Activated naive CD8-positive, alpha-beta T cell treated with anti-CD3 and anti-CD28 coated beads, Interleukin-2, amount 50 U/mL, for 24 hours (primary cell): Measurements from ENCODE around the gene ARHGAP26.

Source experiments
- ATAC-seq: fragments of 150-1000 bp; cut with Tn5 transposase; one replicate; pipeline ENCODE4 v1.10.0; 2021
- DNase-seq: peaks from one replicate; pipeline ENCODE4 v3.0.0; 2021
- H3K27ac Mint-ChIP-seq: one replicate; pipeline ENCODE4 v1.8.0; 2021; ENCODE audit warnings: mild to moderate bottlenecking, mixed read lengths
- H3K27me3 Mint-ChIP-seq: one replicate; pipeline ENCODE4 v1.8.0; 2021; ENCODE audit warnings: mixed read lengths
- H3K36me3 Mint-ChIP-seq: one replicate; pipeline ENCODE4 v1.8.0; 2021; ENCODE audit warnings: low read depth, mixed read lengths
- H3K4me1 Mint-ChIP-seq: one replicate; pipeline ENCODE4 v1.8.0; 2021; ENCODE audit warnings: mixed read lengths
- H3K4me3 Mint-ChIP-seq: one replicate; pipeline ENCODE4 v1.8.0; 2021; ENCODE audit warnings: mild to moderate bottlenecking, moderate library complexity, mixed read lengths
- H3K9me3 Mint-ChIP-seq: one replicate; pipeline ENCODE4 v1.8.0; 2021; ENCODE audit warnings: mixed read lengths

Gene ARHGAP26

DNA sequence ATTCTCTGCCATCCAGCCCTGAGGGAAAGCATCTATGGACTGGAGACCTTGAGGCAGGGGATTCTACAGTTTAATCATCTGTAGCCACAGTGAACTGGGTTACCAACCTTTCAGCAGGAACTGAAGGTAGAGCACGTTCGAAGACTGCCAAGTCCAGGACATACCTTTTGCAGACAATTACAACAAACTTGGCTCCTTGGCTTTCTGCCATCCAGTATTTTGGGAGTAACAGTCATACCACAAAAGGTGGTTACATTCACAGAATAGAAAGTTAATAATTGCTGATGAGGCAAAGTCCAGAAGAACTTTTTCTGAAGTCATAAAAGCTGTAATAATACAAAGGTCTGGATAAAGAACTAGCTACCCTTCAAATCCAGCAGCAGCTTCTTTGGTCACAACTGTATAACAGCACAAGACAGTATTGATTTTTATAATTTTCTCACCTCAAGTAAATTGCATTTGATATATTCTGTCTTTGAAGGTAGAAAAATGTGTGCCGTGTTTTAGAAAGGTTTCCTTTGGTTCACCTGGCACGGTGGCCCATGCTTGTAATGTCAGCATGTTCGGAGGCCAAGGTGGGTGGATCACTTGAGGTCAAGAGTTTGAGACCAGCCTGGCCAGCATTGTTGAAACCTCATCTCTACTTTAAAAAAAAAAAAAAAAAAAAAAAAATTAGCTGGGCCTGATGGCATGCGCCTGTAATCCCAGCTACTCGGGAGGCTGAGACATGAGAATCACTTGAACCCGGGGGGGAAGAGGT is 396.7 kb downstream of the ARHGAP26 start:
- ATAC-seq (no peak), DNase-seq (no peak)
- Mint-ChIP-seq H3K27me3 (no peaks in the 10 kb centered on the region), H3K4me3 (no peak overlapping the region), H3K36me3 (peaks cover 13% of the 10 kb centered on the region), H3K4me1 (no peaks in the 10 kb centered on the region), H3K9me3 (no peaks in the 10 kb centered on the region), H3K27ac (no peak overlapping the region)

DNA sequence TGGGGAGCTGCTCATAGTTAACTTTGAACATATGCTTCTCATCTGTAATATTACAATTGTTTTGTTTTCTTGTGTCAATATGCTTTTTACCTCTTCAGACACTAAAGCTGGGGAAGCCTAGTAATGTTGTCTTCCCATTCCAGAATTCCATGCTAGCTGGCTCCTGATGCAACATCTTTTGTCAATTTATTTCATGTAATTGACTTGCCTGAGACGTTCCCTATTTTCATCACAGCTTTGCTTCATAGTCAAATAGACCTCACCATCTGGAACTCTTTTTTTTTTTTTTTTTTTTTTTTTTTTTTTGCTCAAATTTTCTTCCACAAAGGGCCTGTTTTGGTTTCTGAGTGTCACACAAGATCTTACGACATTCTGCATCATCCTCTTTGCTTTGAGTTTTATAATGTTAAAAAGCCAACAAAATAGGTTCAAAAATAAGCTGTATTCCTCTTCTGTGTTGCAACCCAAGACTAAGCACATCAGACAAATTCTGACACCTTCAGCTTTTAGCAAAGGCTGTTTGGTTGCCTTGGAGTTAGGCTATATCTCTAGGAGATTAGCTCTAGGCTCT is 398.1 kb downstream of the ARHGAP26 start:
- DNase-seq (no peak), ATAC-seq (no peak)
- Mint-ChIP-seq H3K9me3 (no peaks in the 10 kb centered on the region), H3K4me3 (no peak overlapping the region), H3K36me3 (peaks cover 2% of the 10 kb centered on the region), H3K27me3 (no peaks in the 10 kb centered on the region), H3K4me1 (no peaks in the 10 kb centered on the region), H3K27ac (no peak overlapping the region)

DNA sequence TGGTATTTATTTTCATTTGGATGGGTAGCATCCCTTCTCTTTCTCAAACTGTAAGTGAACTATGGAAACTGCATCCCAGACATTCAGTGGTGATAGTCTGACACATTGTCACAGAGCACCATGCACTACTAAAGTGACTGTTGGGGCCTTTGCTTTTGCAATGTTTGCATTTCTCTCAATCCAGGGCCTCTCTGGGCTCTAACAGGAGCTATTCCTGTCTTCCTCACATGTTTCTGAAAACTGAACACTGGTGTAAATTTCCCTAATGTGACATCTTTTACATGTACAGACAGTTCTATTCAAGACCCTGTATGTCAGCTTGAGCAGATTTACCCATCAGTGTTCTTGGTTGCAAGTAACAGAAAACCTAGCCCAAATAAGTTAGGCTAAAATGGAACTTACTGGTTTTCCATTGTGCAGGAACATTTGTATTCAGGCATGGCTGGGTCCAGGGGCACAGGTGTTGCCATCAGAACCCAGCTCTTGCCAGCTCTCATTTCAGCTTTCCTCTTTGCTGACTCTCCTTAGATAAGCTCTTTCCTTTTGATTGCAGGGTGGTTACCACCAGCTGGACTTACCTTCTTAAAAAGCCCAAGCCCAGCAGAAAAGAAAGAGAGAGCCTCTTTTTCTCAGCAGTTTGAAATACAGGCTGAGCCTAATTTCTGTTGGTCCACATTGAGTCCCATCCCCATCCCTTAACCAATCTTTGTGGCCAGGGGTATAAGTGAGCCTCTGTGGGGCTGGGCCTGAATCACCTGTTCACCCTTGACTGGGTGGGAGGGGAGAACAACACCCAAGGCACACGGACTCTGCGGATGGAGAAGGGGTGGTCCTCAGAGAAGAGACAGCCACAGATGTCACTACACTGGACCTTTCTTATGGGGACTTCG is 399.0 kb downstream of the ARHGAP26 start:
- no peak for ATAC-seq
- H3K27me3 Mint-ChIP-seq: no peaks in the 10 kb centered on the region
- H3K4me3 Mint-ChIP-seq: no peak overlapping the region
- no peak for DNase-seq
- no peaks in the 10 kb centered on the region for H3K4me1 Mint-ChIP-seq
- H3K27ac Mint-ChIP-seq: no peak overlapping the region
- H3K9me3 Mint-ChIP-seq: no peaks in the 10 kb centered on the region
- no peaks in the 10 kb centered on the region for H3K36me3 Mint-ChIP-seq

DNA sequence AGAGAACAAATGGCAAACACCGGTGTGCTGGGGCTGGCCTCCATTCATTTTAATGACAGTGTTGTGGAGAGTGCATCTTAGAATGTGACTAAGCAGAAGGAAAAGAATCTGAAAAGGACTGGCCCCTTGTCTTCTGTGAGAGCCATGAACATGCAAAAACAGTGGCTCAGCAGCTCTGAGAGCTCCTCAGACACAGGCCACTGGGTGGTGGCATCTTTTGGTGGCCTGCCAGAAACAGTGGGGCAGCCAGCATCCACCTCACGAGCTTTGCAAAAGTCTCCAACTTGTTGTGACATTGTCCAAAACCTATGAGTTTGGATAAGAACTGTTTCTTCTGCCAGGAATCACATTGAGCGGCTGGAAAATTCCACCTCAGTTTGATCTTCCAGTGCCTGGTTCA is 399.9 kb downstream of the ARHGAP26 start:
- no peak for DNase-seq
- Mint-ChIP-seq H3K36me3 (no peaks in the 10 kb centered on the region), H3K4me1 (peaks cover 2% of the 10 kb centered on the region), H3K4me3 (no peak overlapping the region), H3K9me3 (no peaks in the 10 kb centered on the region), H3K27ac (no peak overlapping the region), H3K27me3 (no peaks in the 10 kb centered on the region)
- no peak for ATAC-seq

DNA sequence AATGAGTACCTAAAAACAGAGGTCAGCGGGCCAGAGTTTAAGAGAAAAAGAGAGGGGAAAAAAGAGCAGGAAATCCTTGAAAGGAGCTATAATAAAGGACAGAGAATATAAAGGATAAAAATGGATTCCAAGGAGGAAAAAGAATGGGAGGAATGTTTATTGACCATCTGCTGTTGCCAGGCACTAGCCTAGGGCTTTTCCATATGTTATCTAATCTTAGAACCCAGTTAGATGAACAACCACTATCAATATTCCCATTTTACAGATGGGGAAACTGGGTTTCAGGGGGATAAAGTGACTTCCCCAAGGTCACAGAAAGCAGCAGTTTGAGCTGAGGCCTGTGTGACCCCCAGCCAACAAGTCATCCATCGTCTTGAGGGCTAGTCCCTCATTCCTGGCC is 400.8 kb downstream of the ARHGAP26 start:
- Mint-ChIP-seq H3K9me3 (no peaks in the 10 kb centered on the region), H3K27ac (no peak overlapping the region), H3K4me1 (peaks cover 2% of the 10 kb centered on the region), H3K36me3 (no peaks in the 10 kb centered on the region), H3K27me3 (no peaks in the 10 kb centered on the region), H3K4me3 (no peak overlapping the region)
- DNase-seq (no peak), ATAC-seq (no peak)

DNA sequence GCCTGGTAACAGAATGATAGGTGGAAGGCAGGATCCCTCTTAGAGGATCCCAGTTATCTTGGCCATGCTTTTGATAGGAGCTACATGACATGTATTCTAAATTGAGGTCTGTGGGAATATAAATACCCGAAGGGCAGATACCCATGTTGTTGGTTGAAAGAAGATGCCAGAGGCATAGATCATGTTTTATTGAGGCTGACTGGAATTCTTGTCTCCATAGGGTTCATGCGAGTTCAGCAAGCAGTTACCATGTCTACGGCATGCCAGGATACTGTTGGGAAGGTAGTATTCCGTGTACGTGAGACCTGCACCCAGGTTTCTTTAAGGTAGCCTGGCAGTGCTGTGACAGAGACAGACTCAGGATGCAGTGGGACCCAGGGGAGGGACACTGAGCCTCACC is 402.6 kb downstream of the ARHGAP26 start:
- Mint-ChIP-seq H3K9me3 (no peaks in the 10 kb centered on the region), H3K4me1 (peaks cover 2% of the 10 kb centered on the region), H3K27me3 (no peaks in the 10 kb centered on the region), H3K36me3 (no peaks in the 10 kb centered on the region), H3K27ac (no peak overlapping the region), H3K4me3 (no peak overlapping the region)
- DNase-seq (no peak), ATAC-seq (no peak)

DNA sequence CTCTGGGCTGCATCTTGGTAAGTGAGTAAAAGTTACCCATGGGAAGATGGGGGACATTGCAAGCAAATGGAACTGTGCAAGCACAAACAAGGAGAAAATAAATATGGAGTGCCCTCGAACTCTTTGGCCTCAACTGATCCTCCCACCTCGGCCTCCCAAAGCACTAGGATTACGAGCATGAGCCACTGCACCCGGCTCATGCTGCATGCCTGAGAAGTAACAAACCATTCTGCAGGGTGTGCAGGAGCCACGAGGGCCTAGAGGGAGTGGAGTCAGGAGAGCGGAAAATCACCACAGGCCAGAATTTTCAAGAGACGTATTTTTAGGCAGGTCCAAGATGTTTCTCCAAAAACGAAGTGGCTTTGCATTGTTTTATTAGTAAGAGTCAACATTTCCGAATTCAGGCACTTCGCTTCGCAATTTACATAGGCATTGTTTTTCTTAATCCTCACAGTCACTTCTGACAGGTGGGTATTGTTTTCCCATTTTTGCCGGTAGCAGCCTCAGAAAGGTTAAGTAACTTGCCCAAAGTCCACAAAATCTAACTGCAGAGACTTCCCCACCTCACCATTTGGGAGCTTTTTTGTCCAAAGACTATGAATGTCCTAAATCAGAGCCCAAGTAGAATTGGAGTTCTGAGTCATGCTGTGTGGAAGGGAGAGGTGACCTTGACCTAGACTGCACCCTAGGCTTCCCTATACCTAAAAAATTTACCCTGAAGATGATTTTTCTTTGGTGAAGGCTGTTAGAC is 403.1 kb downstream of the ARHGAP26 start:
- Mint-ChIP-seq H3K27ac (no peak overlapping the region), H3K9me3 (no peaks in the 10 kb centered on the region), H3K4me3 (no peak overlapping the region), H3K27me3 (no peaks in the 10 kb centered on the region), H3K4me1 (peaks cover 2% of the 10 kb centered on the region), H3K36me3 (no peaks in the 10 kb centered on the region)
- no peak for DNase-seq
- ATAC-seq: no peak

DNA sequence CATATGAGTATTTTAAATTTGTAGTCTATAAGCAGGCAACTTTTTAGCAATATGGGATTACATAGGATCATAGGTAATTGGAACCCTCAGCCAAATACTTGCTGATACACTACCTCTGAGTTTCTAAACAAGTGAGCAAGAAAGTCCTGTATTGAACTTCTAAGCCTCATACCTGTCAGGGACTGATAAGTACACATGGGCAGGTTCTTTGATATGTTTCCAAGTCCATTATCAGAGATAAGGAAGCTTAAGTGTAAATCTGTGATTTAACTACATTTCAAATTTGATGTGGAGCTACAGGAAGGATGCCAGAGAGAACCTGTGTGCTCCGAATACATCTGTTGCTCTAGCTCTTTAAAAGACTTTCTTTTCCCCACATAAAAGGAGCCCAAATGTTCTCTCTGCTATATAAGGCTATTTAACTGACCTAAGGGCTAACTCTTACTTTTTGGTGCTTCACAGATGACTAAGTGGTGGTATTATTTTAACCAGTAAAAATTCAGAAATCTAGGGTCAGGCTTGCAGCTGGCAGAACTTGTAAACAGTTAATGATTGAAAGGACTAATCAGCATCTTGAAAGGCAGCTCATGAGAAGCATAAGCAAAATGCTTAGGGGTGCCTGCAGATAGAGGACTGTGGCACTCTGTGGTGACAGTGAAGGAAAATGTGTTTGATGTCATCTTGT is 404.7 kb downstream of the ARHGAP26 start:
- ATAC-seq (no peak), DNase-seq (no peak)
- no peak overlapping the region for H3K27ac Mint-ChIP-seq

DNA sequence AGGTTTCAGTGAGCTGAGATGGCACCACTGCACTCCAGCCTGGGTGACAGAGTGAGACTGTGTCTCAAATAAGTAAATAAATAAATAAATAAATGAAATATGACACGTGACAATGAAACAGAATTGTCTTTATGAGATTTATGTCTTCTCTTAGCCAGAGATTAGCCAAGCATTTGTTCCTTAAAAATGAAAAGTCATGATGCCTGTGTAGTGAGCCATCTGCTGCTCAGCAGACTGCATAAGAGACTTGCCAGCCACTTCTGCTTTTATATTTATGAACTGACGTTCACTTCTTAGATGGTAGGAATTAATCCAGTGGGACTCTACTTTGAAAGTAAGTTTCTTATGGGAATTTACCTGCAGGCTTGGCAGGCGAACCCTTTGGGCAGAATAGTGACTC is 405.9 kb downstream of the ARHGAP26 start:
- no peaks in the 10 kb centered on the region for H3K9me3 Mint-ChIP-seq

More for the DNA sequence above, 404.7 kb downstream of the ARHGAP26 start:
- peaks cover 2% of the 10 kb centered on the region for H3K4me1 Mint-ChIP-seq
- no peak overlapping the region for H3K4me3 Mint-ChIP-seq
- peaks cover 3% of the 10 kb centered on the region for H3K36me3 Mint-ChIP-seq
- no peaks in the 10 kb centered on the region for H3K9me3 Mint-ChIP-seq
- H3K27me3 Mint-ChIP-seq: no peaks in the 10 kb centered on the region

DNA sequence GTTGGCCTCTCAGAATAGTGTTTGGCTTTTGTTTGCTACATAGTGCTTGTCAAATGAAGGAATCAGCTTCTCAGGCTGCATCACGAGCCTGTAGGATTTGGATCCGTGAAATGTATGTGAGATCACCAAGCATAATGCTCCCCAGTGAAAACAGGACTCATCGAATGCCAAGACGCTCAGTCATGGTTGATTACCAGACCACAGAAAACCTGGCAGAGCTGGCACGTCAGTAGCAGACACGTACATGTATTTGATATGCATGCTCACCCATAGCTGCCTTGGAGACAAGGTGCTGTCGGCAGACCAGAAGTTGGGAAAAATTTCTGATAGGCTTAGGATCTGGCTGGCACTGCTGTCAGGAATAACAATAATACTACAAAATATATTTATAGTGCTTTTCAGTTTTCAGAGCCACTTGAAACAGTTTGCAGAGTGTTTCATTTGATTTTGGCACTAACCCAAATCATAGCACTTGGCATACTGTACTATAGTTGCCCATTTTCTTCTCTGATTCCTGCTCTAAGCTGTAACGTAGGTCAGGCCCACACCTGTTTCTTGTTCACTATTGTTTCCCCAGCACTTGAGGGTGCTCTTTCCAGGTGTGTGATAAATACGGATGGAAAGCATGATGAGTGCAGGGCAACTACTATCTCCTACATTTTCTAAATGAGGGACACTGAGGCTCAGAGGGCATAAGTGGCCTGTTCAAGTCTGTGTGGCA is 407.2 kb downstream of the ARHGAP26 start:
- Mint-ChIP-seq H3K36me3 (peaks cover 16% of the 10 kb centered on the region), H3K9me3 (no peaks in the 10 kb centered on the region), H3K4me3 (no peak overlapping the region), H3K4me1 (peaks cover 9% of the 10 kb centered on the region), H3K27me3 (no peaks in the 10 kb centered on the region), H3K27ac (no peak overlapping the region)
- ATAC-seq (no peak), DNase-seq (no peak)

More for the DNA sequence above, 405.9 kb downstream of the ARHGAP26 start:
- Mint-ChIP-seq H3K27ac (no peak overlapping the region), H3K4me3 (no peak overlapping the region), H3K4me1 (peaks cover 2% of the 10 kb centered on the region), H3K36me3 (peaks cover 12% of the 10 kb centered on the region), H3K27me3 (no peaks in the 10 kb centered on the region)
- ATAC-seq (no peak), DNase-seq (no peak)

DNA sequence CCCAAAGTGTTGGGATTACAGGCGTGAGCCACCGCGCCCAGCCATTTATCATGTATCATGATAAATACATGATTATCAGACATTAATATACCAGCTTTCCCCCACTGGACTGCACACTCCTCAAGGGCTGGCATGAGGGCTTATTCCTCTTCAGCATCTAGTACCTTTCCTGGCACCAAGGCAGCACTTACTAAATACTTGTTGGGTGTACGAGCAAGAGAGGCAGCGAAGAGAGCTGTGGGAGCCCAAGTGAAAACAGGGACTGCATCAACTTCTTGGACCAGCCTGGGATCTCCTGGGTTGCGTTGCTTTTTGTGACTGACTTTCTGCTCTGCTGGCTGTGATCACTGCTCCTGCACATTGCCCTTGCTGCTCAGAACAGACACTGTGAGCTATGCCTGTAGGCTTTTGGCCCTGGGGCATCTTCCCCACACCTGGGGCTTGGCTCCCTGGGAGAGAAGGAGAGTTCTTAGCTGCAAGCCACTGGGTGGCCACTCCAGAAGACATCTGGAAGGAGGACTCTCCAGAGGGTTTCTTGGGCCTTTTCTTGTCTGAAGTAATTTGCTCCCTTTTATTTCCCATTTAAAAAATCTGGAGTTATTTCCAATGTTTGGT is 409.1 kb downstream of the ARHGAP26 start:
- H3K9me3 Mint-ChIP-seq: no peaks in the 10 kb centered on the region
- no peaks in the 10 kb centered on the region for H3K27me3 Mint-ChIP-seq
- H3K36me3 Mint-ChIP-seq: peaks cover 16% of the 10 kb centered on the region
- peaks cover 27% of the 10 kb centered on the region for H3K4me1 Mint-ChIP-seq
- ATAC-seq (no peak), DNase-seq (no peak)
- no peak overlapping the region for H3K4me3 Mint-ChIP-seq
- H3K27ac Mint-ChIP-seq: no peak overlapping the region

DNA sequence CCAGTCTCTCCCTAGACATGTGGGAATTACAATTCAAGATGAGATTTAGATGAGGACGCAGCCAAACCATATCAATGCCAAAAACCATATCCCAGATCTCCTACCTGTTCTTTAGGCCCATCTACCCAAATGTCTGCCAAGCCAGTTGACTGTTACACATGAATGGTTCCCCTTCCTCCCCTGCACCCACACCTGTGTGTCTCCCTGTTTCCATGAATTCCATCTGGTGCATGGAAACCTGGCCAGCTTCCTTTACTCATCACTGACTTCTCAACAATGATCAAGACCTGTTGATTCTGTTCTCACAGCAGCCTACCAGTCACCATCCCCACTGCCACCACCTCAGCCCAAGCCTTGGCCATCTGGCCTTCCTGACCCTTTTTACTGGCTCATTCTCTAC is 410.6 kb downstream of the ARHGAP26 start:
- H3K27ac Mint-ChIP-seq: no peak overlapping the region
- DNase-seq (no peak), ATAC-seq (no peak)
- peaks cover 34% of the 10 kb centered on the region for H3K4me1 Mint-ChIP-seq
- H3K27me3 Mint-ChIP-seq: no peaks in the 10 kb centered on the region
- no peaks in the 10 kb centered on the region for H3K9me3 Mint-ChIP-seq
- H3K4me3 Mint-ChIP-seq: no peak overlapping the region
- H3K36me3 Mint-ChIP-seq: peaks cover 16% of the 10 kb centered on the region

DNA sequence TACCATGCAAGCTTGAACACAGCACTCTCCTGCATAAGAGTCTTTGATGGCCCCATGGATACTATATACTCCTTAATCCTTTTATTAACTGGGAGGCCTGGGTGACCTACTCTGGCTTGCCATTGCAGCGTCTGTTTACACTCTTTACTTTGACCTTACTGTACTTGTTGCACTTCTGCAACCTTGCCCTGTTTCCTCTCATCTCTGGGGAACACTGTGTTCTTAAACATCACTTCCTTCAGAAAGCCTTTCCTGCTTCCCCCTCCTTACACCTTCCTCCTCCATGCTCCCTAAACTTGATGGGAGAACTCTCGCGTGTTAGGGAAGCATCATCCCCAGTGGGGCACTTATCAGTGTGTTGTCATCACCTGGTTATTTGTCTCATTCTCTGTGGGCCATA is 411.0 kb downstream of the ARHGAP26 start:
- Mint-ChIP-seq H3K27ac (no peak overlapping the region), H3K27me3 (no peaks in the 10 kb centered on the region), H3K9me3 (no peaks in the 10 kb centered on the region), H3K4me1 (peaks cover 35% of the 10 kb centered on the region), H3K4me3 (no peak overlapping the region), H3K36me3 (peaks cover 16% of the 10 kb centered on the region)
- ATAC-seq (no peak), DNase-seq (no peak)
